Measurements from ENCODE around the gene LMF2. TPM values are rescaled to one million over a fixed set of nuclear protein-coding genes. Genes with fewer than 3 reads are reported as not detected.

Gene LMF2
- total RNA-seq, 3 donors from 2014 or later (not counting 1 experiment from before 2014, with no cell fraction given) = 114 to 129 (median 122) TPM

DNA sequence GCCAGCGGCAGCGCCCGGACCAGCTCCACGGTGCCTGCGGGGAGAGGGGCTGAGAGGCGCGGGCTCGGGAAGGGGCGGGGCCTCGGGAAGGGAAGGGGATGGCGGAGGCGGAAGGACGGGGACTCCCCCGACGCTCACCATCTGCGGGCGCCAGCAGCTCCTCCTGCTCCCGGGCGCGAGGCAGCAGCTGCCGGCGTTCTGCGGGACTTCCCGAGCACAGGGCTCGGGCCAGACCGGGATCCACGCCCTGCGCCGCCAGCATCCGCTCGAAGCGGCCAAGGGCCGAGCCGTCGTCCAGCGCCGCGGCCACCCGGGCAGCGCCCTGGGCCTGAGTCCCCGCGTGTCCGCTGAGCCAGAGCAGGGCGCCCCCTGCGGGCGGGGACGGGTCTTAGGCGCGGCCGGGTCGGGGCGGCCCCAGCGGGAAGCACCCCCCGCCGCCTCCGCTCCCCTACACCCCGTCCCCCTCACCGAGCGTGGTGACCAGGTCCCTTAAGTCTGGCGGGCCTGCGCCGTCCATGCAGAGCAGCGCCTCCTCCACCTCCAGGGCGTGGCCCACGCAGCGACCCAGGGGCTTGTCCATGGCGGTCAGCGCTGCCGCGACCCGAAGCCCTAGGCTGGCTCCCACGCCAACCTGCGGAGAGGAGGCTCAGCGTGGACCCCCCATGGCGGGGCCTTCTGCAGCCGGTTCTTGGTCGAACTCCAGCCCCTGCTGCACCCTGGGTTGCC lies 18.8 kb upstream of the LMF2 start:
- DNase-seq (peak; percentile 79 to 92), ATAC-seq (peak; percentile 46 to 61 (median 52))
- H3K4me1 ChIP-seq (ENCODE audit: control insufficient read depth, insufficient read depth, low read length) = peaks cover 57% of the 10 kb centered on the region
- H3K4me3 ChIP-seq (ENCODE audit: low read length) = peak overlapping the region; percentile 76
- peak overlapping the region; percentile 93 for H3K27ac ChIP-seq (ENCODE audit: low read length)
- peaks cover 26 to 39% of the 10 kb centered on the region in 2 donors for H3K4me1 Mint-ChIP-seq
- TF ChIP-seq, protein P1, sequence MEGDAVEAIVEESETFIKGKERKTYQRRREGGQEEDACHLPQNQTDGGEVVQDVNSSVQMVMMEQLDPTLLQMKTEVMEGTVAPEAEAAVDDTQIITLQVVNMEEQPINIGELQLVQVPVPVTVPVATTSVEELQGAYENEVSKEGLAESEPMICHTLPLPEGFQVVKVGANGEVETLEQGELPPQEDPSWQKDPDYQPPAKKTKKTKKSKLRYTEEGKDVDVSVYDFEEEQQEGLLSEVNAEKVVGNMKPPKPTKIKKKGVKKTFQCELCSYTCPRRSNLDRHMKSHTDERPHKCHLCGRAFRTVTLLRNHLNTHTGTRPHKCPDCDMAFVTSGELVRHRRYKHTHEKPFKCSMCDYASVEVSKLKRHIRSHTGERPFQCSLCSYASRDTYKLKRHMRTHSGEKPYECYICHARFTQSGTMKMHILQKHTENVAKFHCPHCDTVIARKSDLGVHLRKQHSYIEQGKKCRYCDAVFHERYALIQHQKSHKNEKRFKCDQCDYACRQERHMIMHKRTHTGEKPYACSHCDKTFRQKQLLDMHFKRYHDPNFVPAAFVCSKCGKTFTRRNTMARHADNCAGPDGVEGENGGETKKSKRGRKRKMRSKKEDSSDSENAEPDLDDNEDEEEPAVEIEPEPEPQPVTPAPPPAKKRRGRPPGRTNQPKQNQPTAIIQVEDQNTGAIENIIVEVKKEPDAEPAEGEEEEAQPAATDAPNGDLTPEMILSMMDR (IDR thresholded peaks at IDR 0.05) = peak; percentile 84
- under 1% methylated on average over 77 of the region's 77 CpGs for WGBS (ENCODE audit: insufficient coverage)
- no peaks in the 10 kb centered on the region for H3K27me3 ChIP-seq (ENCODE audit: control insufficient read depth, insufficient read depth, low read length)
- intact Hi-C loops (cut with micrococcal nuclease) = loop anchor here (5.0 kb wide), 1 partner anchor 36 kb away; the partner anchor contains the start of gene SYCE3
- no peaks in the 10 kb centered on the region for H3K9me3 Mint-ChIP-seq
- H3K27ac Mint-ChIP-seq = peak overlapping the region; percentile 84 to 91
- H3K27me3 Mint-ChIP-seq (ENCODE audit: low read depth in 2 of 2) = peaks cover 0 to 6% of the 10 kb centered on the region in 2 donors
- H3K36me3 ChIP-seq (ENCODE audit: control insufficient read depth, insufficient read depth, low read length) = peaks cover 23% of the 10 kb centered on the region
- H3K4me3 Mint-ChIP-seq = peak overlapping the region; percentile 90
- H3K36me3 Mint-ChIP-seq = no peaks in the 10 kb centered on the region
- no peaks in the 10 kb centered on the region for H3K9me3 ChIP-seq (ENCODE audit: control insufficient read depth, insufficient read depth, low read length)

DNA sequence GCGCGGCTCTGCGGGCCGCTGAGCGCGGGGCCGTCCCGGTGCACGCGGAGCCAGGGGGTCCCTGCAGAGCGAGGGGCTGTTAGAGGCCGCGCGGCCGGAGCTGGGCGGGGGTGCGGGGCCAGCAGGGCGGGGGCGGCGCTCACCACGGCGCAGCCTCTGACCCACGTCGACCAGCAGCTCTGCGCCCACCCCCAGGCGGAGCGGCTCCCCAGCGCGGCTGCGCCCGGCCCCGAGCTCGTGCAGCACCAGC lies 18.3 kb upstream of the LMF2 start:
- Mint-ChIP-seq H3K36me3 (no peaks in the 10 kb centered on the region), H3K4me1 (peaks cover 26 to 34% of the 10 kb centered on the region in 2 donors), H3K9me3 (no peaks in the 10 kb centered on the region), H3K27me3 (ENCODE audit: low read depth in 2 of 2) (peaks cover 0 to under 1% of the 10 kb centered on the region in 2 donors), H3K4me3 (peak overlapping the region; percentile 90), H3K27ac (peak overlapping the region; percentile 84 to 91)
- ATAC-seq (no peak), DNase-seq (no peak)
- intact Hi-C loops (cut with micrococcal nuclease) = loop anchor here (1.0 to 5.0 kb wide), 2 partner anchors 17 to 37 kb away; partner anchors contain the start of genes NCAPH2 and SYCE3
- Histone ChIP-seq H3K4me3 (ENCODE audit: low read length) (peak overlapping the region; percentile 42), H3K36me3 (ENCODE audit: control insufficient read depth, insufficient read depth, low read length) (peaks cover 23% of the 10 kb centered on the region), H3K27me3 (ENCODE audit: control insufficient read depth, insufficient read depth, low read length) (no peaks in the 10 kb centered on the region), H3K4me1 (ENCODE audit: control insufficient read depth, insufficient read depth, low read length) (peaks cover 53% of the 10 kb centered on the region), H3K9me3 (ENCODE audit: control insufficient read depth, insufficient read depth, low read length) (no peaks in the 10 kb centered on the region), H3K27ac (ENCODE audit: low read length) (peak overlapping the region; percentile 60)
- 0% methylated on average over 33 of the region's 33 CpGs for WGBS (ENCODE audit: insufficient coverage)
- TF ChIP-seq, protein P1 (IDR thresholded peaks at IDR 0.05) = no peak

GRCh38 chr22:50525104-50525857 lies 17.8 kb upstream of the LMF2 start, which contains the start of gene SCO2:
Gene SCO2, minus strand, starts transcription at chr22:50525598. Its CDS starts 1,187 bp downstream, at chr22:50524411.
- Mint-ChIP-seq H3K9me3 (no peaks in the 10 kb centered on the region), H3K4me1 (peaks cover 26 to 30% of the 10 kb centered on the region in 2 donors), H3K27ac (peak within 1 kb of the TSS; percentile 84 to 91), H3K4me3 (peak within 1 kb of the TSS; percentile 90), H3K27me3 (ENCODE audit: low read depth in 2 of 2) (no peaks in the 10 kb centered on the region), H3K36me3 (no peaks in the 10 kb centered on the region)
- ATAC-seq (peak; percentile 60 to 78 (median 69)), DNase-seq (peak; percentile 95 to 100)
- H3K27me3 ChIP-seq (ENCODE audit: control insufficient read depth, insufficient read depth, low read length) = no peaks in the 10 kb centered on the region
- TF ChIP-seq, protein P1 (IDR thresholded peaks at IDR 0.05) = no peak
- H3K4me1 ChIP-seq (ENCODE audit: control insufficient read depth, insufficient read depth, low read length) = peaks cover 48% of the 10 kb centered on the region
- peaks cover 23% of the 10 kb centered on the region for H3K36me3 ChIP-seq (ENCODE audit: control insufficient read depth, insufficient read depth, low read length)
- WGBS (ENCODE audit: insufficient coverage) = under 1% methylated on average over 84 of the region's 84 CpGs
- no peaks in the 10 kb centered on the region for H3K9me3 ChIP-seq (ENCODE audit: control insufficient read depth, insufficient read depth, low read length)
- intact Hi-C loops (cut with micrococcal nuclease) = loop anchor here (1.0 to 5.0 kb wide), 2 partner anchors 17 to 37 kb away; partner anchors contain the start of genes NCAPH2 and SYCE3
- peak within 1 kb of the TSS; percentile 93 for H3K27ac ChIP-seq (ENCODE audit: low read length)
- peak within 1 kb of the TSS; percentile 76 for H3K4me3 ChIP-seq (ENCODE audit: low read length)

Measured in natural killer cell (primary cell).